Measurements from ENCODE around the gene FBP1.
A peak's percentile ranks its signal among the peaks of the same experiment; 100 is the strongest.

Gene FBP1

GRCh38 chr9:94668418-94668927, 29.2 kb upstream of the FBP1 start:
- POLR2A ChIA-PET = interaction anchor here (0.6 kb wide), 1 partner anchor 12 kb away, joined by 3 read pairs; no protein-coding TSS in a partner anchor

GRCh38 chr9:94666364-94667099, 27.2 kb upstream of the FBP1 start:
- WGBS (ENCODE audit: insufficient coverage) = 95% methylated on average over 13 of the region's 14 CpGs
- Histone ChIP-seq H3K27ac (ENCODE audit: insufficient read depth in 1 of 2, low read depth in 1 of 2, low read length in 2 of 2, poor library complexity in 1 of 2, severe bottlenecking in 2 of 2) (no peak overlapping the region), H3K9me3 (ENCODE audit: control extremely low read depth in 1 of 5, control insufficient read depth in 4 of 5, insufficient read depth in 2 of 5, low read depth in 1 of 5, low read length in 4 of 5) (no peaks in the 10 kb centered on the region), H3K4me1 (ENCODE audit: control extremely low read depth in 1 of 4, control insufficient read depth in 4 of 4, insufficient read depth in 4 of 4, low read length in 3 of 4) (peaks cover 3 to 12% (median 7%) of the 10 kb centered on the region in 4 experiments), H3K4me3 (ENCODE audit: control insufficient read depth in 1 of 7, extremely low read depth in 1 of 7, insufficient read depth in 4 of 7, low read depth in 2 of 7, low read length in 6 of 7) (no peak overlapping the region), H3K27me3 (replicated peaks in 2 of 5; ENCODE audit: control insufficient read depth in 4 of 5, insufficient read depth in 5 of 5, low read length in 4 of 5) (no peaks in the 10 kb centered on the region), H3K36me3 (ENCODE audit: control insufficient read depth in 4 of 4, insufficient read depth in 4 of 4, low read length in 3 of 4) (no peaks in the 10 kb centered on the region)
- ChIA-PET POLR2A (no interaction called here), CTCF (interaction anchor here (0.7 to 1.2 kb wide), 6 partner anchors 8 to 502 kb away, joined by 3 to 5 read pairs (median 3); no protein-coding TSS in a partner anchor)
- no peak for DNase-seq

More at GRCh38 chr9:94668418-94668927, 29.2 kb upstream of the FBP1 start:
- CTCF ChIA-PET = interaction anchor here (1.0 to 3.5 kb wide), 7 partner anchors 9 to 459 kb away, joined by 3 to 26 read pairs (median 4); no protein-coding TSS in a partner anchor
- WGBS (ENCODE audit: insufficient coverage) = 80% methylated on average over 1 of the region's 6 CpGs
- no peaks in the 10 kb centered on the region for H3K9me3 ChIP-seq (ENCODE audit: control extremely low read depth in 1 of 5, control insufficient read depth in 4 of 5, insufficient read depth in 2 of 5, low read depth in 1 of 5, low read length in 4 of 5)
- DNase-seq = no peak
- no peaks in the 10 kb centered on the region for H3K27me3 ChIP-seq (replicated peaks in 2 of 5; ENCODE audit: control insufficient read depth in 4 of 5, insufficient read depth in 5 of 5, low read length in 4 of 5)
- H3K27ac ChIP-seq (ENCODE audit: insufficient read depth in 1 of 2, low read depth in 1 of 2, low read length in 2 of 2, poor library complexity in 1 of 2, severe bottlenecking in 2 of 2) = no peak overlapping the region
- H3K4me1 ChIP-seq (ENCODE audit: control extremely low read depth in 1 of 4, control insufficient read depth in 4 of 4, insufficient read depth in 4 of 4, low read length in 3 of 4) = peaks cover 3 to 12% (median 7%) of the 10 kb centered on the region in 4 experiments
- peak overlapping the region in 4 of 7 experiments; percentile 67 to 83 (median 67) for H3K4me3 ChIP-seq (ENCODE audit: control insufficient read depth in 1 of 7, extremely low read depth in 1 of 7, insufficient read depth in 4 of 7, low read depth in 2 of 7, low read length in 6 of 7)
- H3K36me3 ChIP-seq (ENCODE audit: control insufficient read depth in 4 of 4, insufficient read depth in 4 of 4, low read length in 3 of 4) = no peaks in the 10 kb centered on the region

DNA sequence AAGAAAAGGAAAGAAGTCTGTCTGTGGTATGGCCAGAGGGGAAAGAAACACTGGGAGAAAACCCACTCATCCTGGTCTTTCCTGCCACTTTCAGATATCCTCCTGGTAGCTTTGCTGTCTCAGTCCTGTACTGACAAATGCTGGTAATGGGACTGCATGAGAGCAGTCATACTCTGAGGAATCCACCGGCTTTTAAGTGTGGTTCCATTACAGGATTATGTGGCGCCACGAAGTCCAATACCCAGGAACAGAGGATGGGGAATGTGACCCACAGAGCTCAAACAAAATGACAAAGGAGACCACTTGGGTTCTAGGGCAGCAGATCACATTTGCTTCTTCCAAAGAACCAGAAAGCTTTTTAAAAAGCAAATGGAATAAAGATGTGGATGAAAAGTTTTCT, 26.3 kb upstream of the FBP1 start:
- Histone ChIP-seq H3K27me3 (replicated peaks in 2 of 5; ENCODE audit: control insufficient read depth in 4 of 5, insufficient read depth in 5 of 5, low read length in 4 of 5) (no peaks in the 10 kb centered on the region), H3K4me3 (ENCODE audit: control insufficient read depth in 1 of 7, extremely low read depth in 1 of 7, insufficient read depth in 4 of 7, low read depth in 2 of 7, low read length in 6 of 7) (no peak overlapping the region), H3K36me3 (ENCODE audit: control insufficient read depth in 4 of 4, insufficient read depth in 4 of 4, low read length in 3 of 4) (no peaks in the 10 kb centered on the region), H3K4me1 (ENCODE audit: control extremely low read depth in 1 of 4, control insufficient read depth in 4 of 4, insufficient read depth in 4 of 4, low read length in 3 of 4) (peaks cover 3 to 12% (median 7%) of the 10 kb centered on the region in 4 experiments), H3K27ac (ENCODE audit: insufficient read depth in 1 of 2, low read depth in 1 of 2, low read length in 2 of 2, poor library complexity in 1 of 2, severe bottlenecking in 2 of 2) (no peak overlapping the region), H3K9me3 (ENCODE audit: control extremely low read depth in 1 of 5, control insufficient read depth in 4 of 5, insufficient read depth in 2 of 5, low read depth in 1 of 5, low read length in 4 of 5) (no peaks in the 10 kb centered on the region)
- no peak for DNase-seq
- 100% methylated on average over 3 of the region's 3 CpGs for WGBS (ENCODE audit: insufficient coverage)
- CTCF ChIA-PET = interaction anchor here (0.7 to 1.2 kb wide), 3 partner anchors 9 to 503 kb away, joined by 3 to 5 read pairs (median 4); no protein-coding TSS in a partner anchor
- POLR2A ChIA-PET = no interaction called here

- Histone ChIP-seq H3K36me3 (ENCODE audit: control insufficient read depth in 4 of 4, insufficient read depth in 4 of 4, low read length in 3 of 4) (no peaks in the 10 kb centered on the region), H3K4me3 (ENCODE audit: control insufficient read depth in 1 of 7, extremely low read depth in 1 of 7, insufficient read depth in 4 of 7, low read depth in 2 of 7, low read length in 6 of 7) (no peak overlapping the region), H3K9me3 (ENCODE audit: control extremely low read depth in 1 of 5, control insufficient read depth in 4 of 5, insufficient read depth in 2 of 5, low read depth in 1 of 5, low read length in 4 of 5) (no peaks in the 10 kb centered on the region), H3K27ac (ENCODE audit: insufficient read depth in 1 of 2, low read depth in 1 of 2, low read length in 2 of 2, poor library complexity in 1 of 2, severe bottlenecking in 2 of 2) (no peak overlapping the region), H3K4me1 (ENCODE audit: control extremely low read depth in 1 of 4, control insufficient read depth in 4 of 4, insufficient read depth in 4 of 4, low read length in 3 of 4) (peaks cover 3 to 12% (median 7%) of the 10 kb centered on the region in 4 experiments), H3K27me3 (replicated peaks in 2 of 5; ENCODE audit: control insufficient read depth in 4 of 5, insufficient read depth in 5 of 5, low read length in 4 of 5) (no peaks in the 10 kb centered on the region)
- POLR2A ChIA-PET = no interaction called here
- no peak for DNase-seq
- CTCF ChIA-PET = no interaction called here
- 100% methylated on average over 2 of the region's 2 CpGs for WGBS (ENCODE audit: insufficient coverage)
Measured at GRCh38 chr9:94664801-94665200, 25.5 kb upstream of the FBP1 start.

DNA sequence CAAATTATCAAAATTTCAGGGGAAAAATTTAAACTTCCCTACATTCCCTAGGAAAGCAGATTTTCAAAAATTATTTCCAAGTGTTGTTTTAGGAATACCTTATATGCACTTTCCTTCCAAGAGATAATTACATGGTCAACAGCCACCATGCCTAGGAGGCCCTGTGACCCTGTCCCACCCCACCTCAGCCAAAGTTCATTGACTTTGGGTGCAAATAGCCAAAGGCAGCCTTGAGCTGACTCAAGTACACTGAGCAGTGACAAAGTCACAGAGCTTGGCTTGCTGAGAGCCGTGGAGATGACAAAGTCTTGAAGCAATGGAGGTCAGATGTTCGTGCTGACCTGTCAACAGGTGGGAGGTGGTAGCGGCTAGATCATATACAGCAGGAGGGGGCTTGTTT, 24.3 kb upstream of the FBP1 start:
- no peaks in the 10 kb centered on the region for H3K27me3 ChIP-seq (replicated peaks in 2 of 5; ENCODE audit: control insufficient read depth in 4 of 5, insufficient read depth in 5 of 5, low read length in 4 of 5)
- WGBS (ENCODE audit: insufficient coverage) = 94% methylated on average over 2 of the region's 3 CpGs
- no peaks in the 10 kb centered on the region for H3K9me3 ChIP-seq (ENCODE audit: control extremely low read depth in 1 of 5, control insufficient read depth in 4 of 5, insufficient read depth in 2 of 5, low read depth in 1 of 5, low read length in 4 of 5)
- DNase-seq = no peak
- no peak overlapping the region for H3K27ac ChIP-seq (ENCODE audit: insufficient read depth in 1 of 2, low read depth in 1 of 2, low read length in 2 of 2, poor library complexity in 1 of 2, severe bottlenecking in 2 of 2)
- H3K36me3 ChIP-seq (ENCODE audit: control insufficient read depth in 4 of 4, insufficient read depth in 4 of 4, low read length in 3 of 4) = no peaks in the 10 kb centered on the region
- H3K4me3 ChIP-seq (ENCODE audit: control insufficient read depth in 1 of 7, extremely low read depth in 1 of 7, insufficient read depth in 4 of 7, low read depth in 2 of 7, low read length in 6 of 7) = no peak overlapping the region
- CTCF ChIA-PET = no interaction called here
- POLR2A ChIA-PET = no interaction called here
- peaks cover 0 to 4% (median 2%) of the 10 kb centered on the region in 4 experiments for H3K4me1 ChIP-seq (ENCODE audit: control extremely low read depth in 1 of 4, control insufficient read depth in 4 of 4, insufficient read depth in 4 of 4, low read length in 3 of 4)

DNA sequence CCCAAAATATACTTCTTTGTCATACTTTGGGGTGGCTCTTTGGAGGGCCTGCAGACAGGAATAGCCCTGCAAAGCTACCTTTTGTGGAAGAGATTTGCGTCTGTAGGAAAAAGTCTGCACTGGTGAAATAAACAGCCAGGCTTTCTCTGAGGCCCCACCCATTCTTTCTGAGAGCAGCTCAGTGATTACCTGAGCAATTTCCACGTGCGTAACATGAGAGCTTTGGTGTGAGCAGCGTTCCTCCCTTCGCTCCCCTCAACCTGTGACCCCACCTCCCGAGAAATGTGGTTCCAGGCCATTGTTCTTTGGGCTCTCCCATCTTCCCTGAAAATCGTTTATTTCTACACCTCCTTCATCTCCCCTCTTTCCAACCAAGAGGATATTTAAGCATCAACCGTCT, 23.8 kb upstream of the FBP1 start:
- H3K4me1 ChIP-seq (ENCODE audit: control extremely low read depth in 1 of 4, control insufficient read depth in 4 of 4, insufficient read depth in 4 of 4, low read length in 3 of 4) = no peaks in the 10 kb centered on the region
- no peak overlapping the region for H3K27ac ChIP-seq (ENCODE audit: insufficient read depth in 1 of 2, low read depth in 1 of 2, low read length in 2 of 2, poor library complexity in 1 of 2, severe bottlenecking in 2 of 2)
- 98% methylated on average over 8 of the region's 8 CpGs for WGBS (ENCODE audit: insufficient coverage)
- ChIA-PET CTCF (no interaction called here), POLR2A (interaction anchor here (0.9 kb wide), 1 partner anchor 24 kb away, joined by 4 read pairs; the partner anchor contains the start of gene FBP1)
- H3K27me3 ChIP-seq (replicated peaks in 2 of 5; ENCODE audit: control insufficient read depth in 4 of 5, insufficient read depth in 5 of 5, low read length in 4 of 5) = no peaks in the 10 kb centered on the region
- no peak overlapping the region for H3K4me3 ChIP-seq (ENCODE audit: control insufficient read depth in 1 of 7, extremely low read depth in 1 of 7, insufficient read depth in 4 of 7, low read depth in 2 of 7, low read length in 6 of 7)
- no peak for DNase-seq
- H3K9me3 ChIP-seq (ENCODE audit: control extremely low read depth in 1 of 5, control insufficient read depth in 4 of 5, insufficient read depth in 2 of 5, low read depth in 1 of 5, low read length in 4 of 5) = no peaks in the 10 kb centered on the region
- H3K36me3 ChIP-seq (ENCODE audit: control insufficient read depth in 4 of 4, insufficient read depth in 4 of 4, low read length in 3 of 4) = no peaks in the 10 kb centered on the region
